SJCRH30 (cell line): Measurements from ENCODE around the gene KLHL11. TPM values are rescaled to one million over a fixed set of nuclear protein-coding genes. Genes with fewer than 3 reads are reported as not detected.
"Not testable (repeated sequence)": the region's sequence is repeated elsewhere in the genome, so short reads cannot be mapped to it uniquely, and the experiment has no call there.

Experiments used
- DNase-seq, 2 experiments: peaks; one replicate each; pipeline ENCODE4 v3.0.0-alpha.2; 2015 to 2020
- H3K27ac ChIP-seq: fragments of 250-450 bp; sonication (Bioruptor Pico); 2 replicates; pipeline ENCODE4 v1.5.1; 2020; ENCODE audit warnings: mild to moderate bottlenecking, moderate library complexity
- H3K27me3 ChIP-seq: fragments of 250-450 bp; sonication (Bioruptor Pico); 2 replicates; pipeline ENCODE4 v1.5.1; 2020; ENCODE audit warnings: mild to moderate bottlenecking, moderate library complexity
- H3K36me3 ChIP-seq: fragments of 250-450 bp; sonication (Bioruptor Pico); 2 replicates; pipeline ENCODE4 v1.5.1; 2020; ENCODE audit warnings: mild to moderate bottlenecking, moderate library complexity
- H3K4me1 ChIP-seq: fragments of 250-450 bp; sonication (Bioruptor Pico); 2 replicates; pipeline ENCODE4 v1.5.1; 2020; ENCODE audit warnings: mild to moderate bottlenecking, moderate library complexity
- H3K4me3 ChIP-seq: fragments of 250-450 bp; sonication (Bioruptor Pico); 2 replicates; pipeline ENCODE4 v1.5.1; 2020; ENCODE audit warnings: mild to moderate bottlenecking, moderate library complexity
- H3K9me3 ChIP-seq: fragments of 250-450 bp; sonication (Bioruptor Pico); replicated peaks from 2 replicates; pipeline ENCODE4 v1.5.1; 2020; ENCODE audit warnings: mild to moderate bottlenecking, moderate library complexity
- total RNA-seq: library from RNA; depleted of rRNA; stranded (reverse); fragments of >200 nt; shearing (Covaris generic); gene quantifications from 2 replicates; pipeline ENCODE4 v1.2.3, GENCODE V29; 2014

KLHL11 gene
- total RNA-seq, 1 experiment from 2014 or later, result 23.8 TPM

DNA sequence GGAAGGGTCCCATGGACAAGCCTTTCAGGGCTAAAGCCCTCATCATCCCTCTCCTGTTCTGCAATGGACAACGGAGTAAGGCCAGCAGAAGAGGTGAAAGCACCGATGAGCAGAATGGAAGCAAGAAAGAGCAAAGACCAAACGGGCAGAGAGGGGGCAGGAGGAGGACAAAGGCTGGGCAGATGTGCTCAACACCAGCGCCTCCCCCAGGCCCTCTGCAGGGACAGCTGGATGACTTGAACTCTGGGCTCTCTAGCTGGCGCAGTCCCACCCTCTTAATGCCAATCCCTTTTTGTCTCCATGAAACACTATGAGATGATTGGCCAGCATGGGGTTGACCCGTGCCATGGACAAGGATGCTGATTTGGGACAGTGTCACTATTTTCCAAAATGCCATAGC is 31.5 kb upstream of the KLHL11 start:
- H3K36me3 ChIP-seq, result peaks cover 79% of the 10 kb centered on the region
- no peaks in the 10 kb centered on the region for H3K9me3 ChIP-seq
- H3K27ac ChIP-seq, result no peak overlapping the region
- no peak overlapping the region for H3K4me3 ChIP-seq
- no peaks in the 10 kb centered on the region for H3K27me3 ChIP-seq
- H3K4me1 ChIP-seq, result no peaks in the 10 kb centered on the region
- DNase-seq, result no peak

GRCh38 chr17:41895617-41896016 is 30.4 kb upstream of the KLHL11 start:
- Histone ChIP-seq H3K27ac (no peak overlapping the region), H3K36me3 (peaks cover 80% of the 10 kb centered on the region)

GRCh38 chr17:41894791-41895331 is 29.6 kb upstream of the KLHL11 start:
- Histone ChIP-seq H3K9me3 (no peaks in the 10 kb centered on the region), H3K36me3 (peaks cover 80% of the 10 kb centered on the region), H3K4me1 (no peaks in the 10 kb centered on the region), H3K27me3 (no peaks in the 10 kb centered on the region), H3K4me3 (no peak overlapping the region), H3K27ac (no peak overlapping the region)
- DNase-seq, result no peak

More at GRCh38 chr17:41895617-41896016, 30.4 kb upstream of the KLHL11 start:
- no peaks in the 10 kb centered on the region for H3K9me3 ChIP-seq
- no peaks in the 10 kb centered on the region for H3K4me1 ChIP-seq
- no peak overlapping the region for H3K4me3 ChIP-seq
- DNase-seq, result no peak
- H3K27me3 ChIP-seq, result no peaks in the 10 kb centered on the region

DNA sequence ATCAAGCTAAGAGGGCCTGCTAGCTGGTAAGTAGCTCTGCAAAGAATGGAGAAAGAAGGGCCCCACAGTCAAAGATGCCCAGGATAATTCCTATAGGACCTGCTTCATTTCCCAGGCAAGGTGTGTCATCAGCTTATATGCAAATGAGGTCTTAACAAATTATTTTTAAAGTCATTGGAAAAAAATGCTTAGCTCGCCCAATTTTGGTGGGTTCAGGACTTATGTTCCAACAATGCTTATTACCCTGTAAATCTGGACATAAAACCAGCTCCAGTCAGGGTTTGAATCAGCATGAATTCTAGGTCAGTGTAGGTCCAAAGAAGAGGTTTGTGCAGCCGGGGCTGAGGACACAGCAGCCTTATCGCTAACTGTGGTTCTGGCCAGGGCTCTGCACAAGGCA is 28.2 kb upstream of the KLHL11 start:
- Histone ChIP-seq H3K4me1 (no peaks in the 10 kb centered on the region), H3K27ac (no peak overlapping the region), H3K4me3 (no peak overlapping the region), H3K9me3 (no peaks in the 10 kb centered on the region), H3K36me3 (peaks cover 83% of the 10 kb centered on the region), H3K27me3 (no peaks in the 10 kb centered on the region)
- DNase-seq, result no peak

- H3K4me3 ChIP-seq, result no peak overlapping the region
- DNase-seq, result no peak
- peaks cover 77% of the 10 kb centered on the region for H3K36me3 ChIP-seq
- H3K9me3 ChIP-seq, result no peaks in the 10 kb centered on the region
- no peak overlapping the region for H3K27ac ChIP-seq
- H3K27me3 ChIP-seq, result no peaks in the 10 kb centered on the region
- no peaks in the 10 kb centered on the region for H3K4me1 ChIP-seq
Measured at GRCh38 chr17:41892021-41892376, 26.8 kb upstream of the KLHL11 start.

DNA sequence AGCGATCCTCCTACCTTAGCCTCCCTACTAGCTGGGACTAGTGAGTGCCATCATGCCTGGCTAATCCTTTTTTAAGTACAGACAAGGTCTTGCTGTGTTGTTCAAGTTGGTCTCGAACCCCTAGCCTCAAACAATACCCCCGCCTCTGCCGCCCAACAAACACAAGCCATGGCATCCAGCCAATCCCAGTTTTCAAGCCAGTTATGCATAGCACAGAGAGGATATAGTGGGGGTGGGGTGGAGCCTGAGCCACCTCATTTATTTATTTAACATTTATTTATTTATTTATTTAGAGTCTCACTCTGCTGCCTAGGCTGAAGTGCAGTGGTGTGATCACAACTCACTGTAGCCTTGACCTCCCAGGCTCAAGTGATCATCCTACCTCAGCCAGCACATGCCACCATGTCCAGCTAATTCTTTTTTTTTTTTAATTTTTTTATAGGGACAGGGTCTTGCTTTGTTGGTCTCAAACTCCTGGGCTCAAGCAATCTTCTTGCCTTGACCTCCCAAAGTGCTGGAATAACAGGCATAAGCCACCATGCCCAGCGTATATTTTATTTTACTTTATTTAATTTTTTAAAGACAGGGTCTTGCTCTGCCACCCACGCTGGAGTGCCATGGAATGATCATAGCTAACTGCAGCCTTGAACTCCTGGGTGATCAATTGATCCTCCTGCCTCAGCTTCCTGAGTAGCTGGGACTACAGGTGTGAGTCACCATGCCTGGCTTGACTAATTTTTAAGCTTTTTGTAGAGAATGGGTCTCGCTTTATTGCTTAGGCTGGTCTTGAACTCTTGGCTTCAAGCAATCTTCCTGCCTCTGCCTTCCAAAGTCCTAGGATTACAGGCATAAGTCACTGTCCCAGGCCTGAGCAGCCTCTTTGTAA is 26.2 kb upstream of the KLHL11 start:
- Histone ChIP-seq H3K36me3 (peaks cover 75% of the 10 kb centered on the region), H3K4me3 (no peak overlapping the region), H3K4me1 (no peaks in the 10 kb centered on the region), H3K27ac (no peak overlapping the region), H3K9me3 (no peaks in the 10 kb centered on the region), H3K27me3 (no peaks in the 10 kb centered on the region)
- DNase-seq, result no peak

DNA sequence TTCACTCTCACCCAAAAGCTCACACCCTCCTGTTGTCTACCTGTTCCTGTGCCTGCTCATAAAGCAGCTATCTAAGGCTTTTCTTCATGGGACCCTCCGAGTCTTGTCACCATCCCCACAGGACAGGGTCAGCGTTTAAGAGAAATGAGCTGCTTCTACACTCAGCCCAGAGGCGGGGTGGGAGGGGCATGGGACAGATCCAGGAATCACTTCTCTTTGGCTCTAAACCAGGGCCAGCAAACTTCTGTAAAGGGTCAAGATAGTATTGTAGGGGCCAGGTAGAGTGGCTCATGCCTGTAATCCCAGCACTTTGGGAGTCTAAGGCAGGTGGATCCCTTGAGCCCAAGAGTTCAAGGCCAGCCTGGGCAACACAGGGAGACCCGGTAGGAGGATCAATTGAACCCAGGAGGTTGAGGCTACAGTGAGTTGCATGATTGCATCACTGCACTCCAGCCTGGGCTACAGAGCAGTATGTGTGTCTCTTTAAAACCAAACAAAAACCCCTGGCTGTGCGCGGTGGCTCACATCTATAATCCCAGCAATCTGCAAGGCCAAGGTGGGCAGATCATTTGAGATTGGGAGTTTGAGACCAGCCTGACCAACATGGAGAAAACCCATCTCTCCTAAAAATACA is 23.2 kb upstream of the KLHL11 start:
- Histone ChIP-seq H3K9me3 (no peaks in the 10 kb centered on the region), H3K27me3 (no peaks in the 10 kb centered on the region), H3K4me3 (no peak overlapping the region), H3K27ac (no peak overlapping the region), H3K36me3 (peaks cover 79% of the 10 kb centered on the region), H3K4me1 (no peaks in the 10 kb centered on the region)
- DNase-seq, result no peak

- Histone ChIP-seq H3K27me3 (no peaks in the 10 kb centered on the region), H3K9me3 (no peaks in the 10 kb centered on the region), H3K36me3 (peaks cover 73% of the 10 kb centered on the region), H3K4me1 (no peaks in the 10 kb centered on the region), H3K4me3 (no peak overlapping the region), H3K27ac (no peak overlapping the region)
- DNase-seq, result peak in 1 of 2 experiments; percentile 19
Measured at GRCh38 chr17:41885733-41886132, 20.5 kb upstream of the KLHL11 start.

GRCh38 chr17:41882756-41883155 is 17.5 kb upstream of the KLHL11 start:
- Histone ChIP-seq H3K27me3 (no peaks in the 10 kb centered on the region), H3K9me3 (no peaks in the 10 kb centered on the region), H3K27ac (no peak overlapping the region), H3K36me3 (peaks cover 71% of the 10 kb centered on the region), H3K4me3 (no peak overlapping the region), H3K4me1 (no peaks in the 10 kb centered on the region)
- DNase-seq, result no peak

GRCh38 chr17:41880130-41880529 is 14.9 kb upstream of the KLHL11 start:
- DNase-seq, result no peak
- H3K9me3 ChIP-seq, result no peaks in the 10 kb centered on the region
- H3K27me3 ChIP-seq, result no peaks in the 10 kb centered on the region
- H3K27ac ChIP-seq, result no peak overlapping the region
- H3K4me1 ChIP-seq, result no peaks in the 10 kb centered on the region
- peaks cover 67% of the 10 kb centered on the region for H3K36me3 ChIP-seq
- H3K4me3 ChIP-seq, result no peak overlapping the region

GRCh38 chr17:41874293-41874670 is 9.1 kb upstream of the KLHL11 start:
- not testable (repeated sequence) for H3K9me3 ChIP-seq, H3K27me3 ChIP-seq, H3K4me3 ChIP-seq, DNase-seq, H3K4me1 ChIP-seq, H3K27ac ChIP-seq
- peaks cover 73% of the 10 kb centered on the region for H3K36me3 ChIP-seq

DNA sequence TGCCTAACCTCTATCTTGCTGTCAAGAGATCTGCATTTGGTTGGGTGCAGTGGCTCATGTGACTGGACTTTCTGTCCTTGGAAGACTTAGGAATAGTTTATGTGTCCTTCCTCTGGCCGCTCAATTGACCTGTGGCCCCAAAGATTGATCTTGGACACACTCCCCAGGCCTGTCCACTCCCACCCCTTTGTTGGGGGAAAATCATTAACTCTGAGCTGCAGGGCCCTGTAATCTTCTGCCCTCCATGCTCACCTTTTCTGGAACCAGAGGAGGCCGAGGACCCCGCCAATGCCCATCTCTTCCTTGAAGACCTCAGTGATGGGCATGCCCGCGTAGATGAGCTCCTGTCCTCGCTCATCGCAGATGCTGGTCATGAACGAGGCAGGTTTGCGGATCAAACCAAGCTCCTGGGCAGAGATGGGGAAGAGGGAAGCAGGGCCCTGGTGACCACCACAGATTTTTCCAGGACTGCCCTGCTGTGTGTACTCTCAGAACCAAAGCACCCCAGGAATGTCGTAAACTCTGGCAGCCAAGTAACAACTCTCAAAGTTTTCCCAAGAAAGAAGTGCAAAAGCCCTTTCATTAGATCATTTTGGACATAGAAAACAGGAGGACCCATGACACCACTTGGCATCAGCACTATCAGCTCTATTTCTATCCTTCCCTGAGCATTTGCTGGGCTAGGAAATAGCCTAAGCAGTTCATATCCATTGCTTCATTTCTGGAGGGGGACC is 8.5 kb upstream of the KLHL11 start:
- no peak overlapping the region for H3K27ac ChIP-seq
- DNase-seq, result no peak
- H3K4me3 ChIP-seq, result no peak overlapping the region
- no peaks in the 10 kb centered on the region for H3K4me1 ChIP-seq
- H3K9me3 ChIP-seq, result no peaks in the 10 kb centered on the region
- H3K27me3 ChIP-seq, result no peaks in the 10 kb centered on the region
- peaks cover 74% of the 10 kb centered on the region for H3K36me3 ChIP-seq

- Histone ChIP-seq H3K9me3 (no peaks in the 10 kb centered on the region), H3K27ac (no peak overlapping the region), H3K4me1 (no peaks in the 10 kb centered on the region), H3K27me3 (no peaks in the 10 kb centered on the region), H3K36me3 (peaks cover 71% of the 10 kb centered on the region), H3K4me3 (no peak overlapping the region)
- no peak for DNase-seq
Measured at GRCh38 chr17:41871789-41872188, 6.6 kb upstream of the KLHL11 start.

DNA sequence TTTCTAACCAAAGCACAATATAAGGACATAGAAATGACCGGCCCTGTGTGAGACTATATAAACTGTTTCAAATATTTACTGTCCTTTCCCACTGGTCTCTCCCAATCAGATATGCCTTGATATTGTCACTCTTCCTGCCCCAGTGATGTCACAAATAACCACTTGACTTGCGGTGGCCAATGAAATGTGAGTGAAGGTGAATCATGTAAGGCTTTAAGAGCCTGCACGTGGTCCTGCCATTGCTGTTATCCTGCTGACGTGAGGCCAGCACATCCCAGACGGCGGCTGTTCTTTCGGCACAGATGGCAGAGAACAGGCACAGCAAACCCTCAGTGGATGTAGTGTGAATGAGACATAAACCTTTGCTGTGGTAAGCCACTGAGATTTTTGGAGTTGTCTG is 5.4 kb upstream of the KLHL11 start:
- peaks cover 69% of the 10 kb centered on the region for H3K36me3 ChIP-seq
- no peak overlapping the region for H3K4me3 ChIP-seq
- H3K9me3 ChIP-seq, result no peaks in the 10 kb centered on the region
- H3K4me1 ChIP-seq, result no peaks in the 10 kb centered on the region
- no peak overlapping the region for H3K27ac ChIP-seq
- no peak for DNase-seq
- no peaks in the 10 kb centered on the region for H3K27me3 ChIP-seq

DNA sequence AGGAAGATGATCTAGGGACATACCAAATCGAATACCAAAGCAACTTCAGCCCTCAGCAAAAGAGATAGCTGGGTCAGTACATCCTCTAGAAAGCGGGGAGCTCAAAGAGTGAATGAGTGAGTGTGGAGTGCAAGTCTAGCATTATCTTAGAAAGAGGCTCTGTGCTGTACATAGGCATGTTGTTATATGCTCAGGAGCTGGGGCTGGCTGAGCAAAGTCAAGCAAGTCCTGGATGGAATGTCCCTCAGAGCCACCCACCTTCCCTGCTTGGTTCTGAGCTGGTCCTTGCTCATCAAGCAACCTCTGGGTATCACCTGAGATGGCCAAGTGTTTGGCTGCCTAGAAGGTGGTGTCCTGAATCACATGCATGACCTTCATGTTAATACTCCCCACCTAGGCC is 4.9 kb upstream of the KLHL11 start:
- Histone ChIP-seq H3K4me3 (no peak overlapping the region), H3K4me1 (no peaks in the 10 kb centered on the region), H3K36me3 (peaks cover 69% of the 10 kb centered on the region), H3K27me3 (no peaks in the 10 kb centered on the region), H3K9me3 (no peaks in the 10 kb centered on the region), H3K27ac (no peak overlapping the region)
- DNase-seq, result no peak
